ENCODE data around the gene EFNA1. TPM values are rescaled to one million over a fixed set of nuclear protein-coding genes. Genes with fewer than 3 reads are reported as not detected.

The EFNA1 gene
- total and polyA plus RNA-seq, 2 donors (not counting 3 experiments of a cell fraction or from before 2014, with no cell fraction given), result 107 to 289 TPM

DNA sequence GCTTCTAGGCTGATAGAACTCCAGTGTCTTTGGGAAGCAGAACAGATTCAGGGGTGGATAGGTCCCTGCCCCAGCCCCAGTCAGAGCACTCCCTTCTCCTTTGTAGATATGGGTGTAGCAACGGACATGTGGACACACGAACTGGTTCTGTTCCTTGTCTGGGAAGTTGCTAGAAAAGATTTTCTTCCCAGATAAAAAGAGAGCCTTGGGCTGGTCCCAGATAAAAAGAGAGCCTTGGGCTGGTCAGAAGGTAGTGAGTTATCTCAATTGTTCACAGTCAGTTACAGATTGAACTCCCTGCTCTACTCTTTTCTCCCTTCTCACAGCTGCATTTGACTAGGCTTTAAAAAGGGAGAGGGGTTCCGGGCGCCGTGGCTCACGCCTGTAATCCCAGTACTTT, 7.4 kb upstream of the EFNA1 start:
- H3K9me1 ChIP-seq (replicated peaks; ENCODE audit: control insufficient read depth, extremely low read depth, insufficient read depth, low read length), result no peaks in the 10 kb centered on the region
- H3K27me3 ChIP-seq (ENCODE audit: control insufficient read depth in 2 of 2, insufficient read depth in 2 of 2, low read length in 2 of 2), result peaks cover 0 to 4% of the 10 kb centered on the region in 2 experiments
- no peak overlapping the region for H3K27ac ChIP-seq (ENCODE audit: insufficient read depth, low read depth, low read length)
- no peak overlapping the region for H3K4me2 ChIP-seq (ENCODE audit: insufficient read depth, low read length)
- no peak overlapping the region for H3K4me3 ChIP-seq (replicated peaks in 1 of 3; ENCODE audit: insufficient read depth in 1 of 3, low read depth in 1 of 3, low read length in 3 of 3)
- ChIA-PET CTCF (interaction anchor here (2.8 to 13.1 kb wide), 2 partner anchors 28 to 47 kb away, joined by 10 to 97 read pairs; no protein-coding TSS in a partner anchor), POLR2A (no interaction called here)
- H3K9me3 ChIP-seq (replicated peaks; ENCODE audit: control insufficient read depth, insufficient read depth, low read length), result no peaks in the 10 kb centered on the region
- dilution Hi-C loops (cut with MboI; ENCODE audit: extremely low pct_ligation_motif_present, low sequenced_read_pairs) (no loop called here), intact Hi-C loops (cut with micrococcal nuclease) (no loop called here)
- H3K9ac ChIP-seq (replicated peaks; ENCODE audit: extremely low read depth, insufficient read depth, low read length), result no peak overlapping the region
- no peaks in the 10 kb centered on the region for H4K20me1 ChIP-seq (replicated peaks; ENCODE audit: control insufficient read depth, extremely low read depth, insufficient read depth, low read length)
- TF ChIP-seq FOS (IDR thresholded peaks at IDR 0.05; ENCODE audit: borderline replicate concordance, insufficient read depth, low read length) (no peak), GATA2 (IDR thresholded peaks at IDR 0.05; ENCODE audit: insufficient read depth, insufficient read length, low read depth, low read length) (no peak), EZH2 (IDR thresholded peaks at IDR 0.05; ENCODE audit: borderline replicate concordance, low read depth, low read length, severe bottlenecking) (no peak), POLR2A (IDR thresholded peaks at IDR 0.05; ENCODE audit: low read depth, low read length) (no peak), MYC (IDR thresholded peaks at IDR 0.05; ENCODE audit: low read depth, low read length) (no peak), JUN (IDR thresholded peaks at IDR 0.05; ENCODE audit: borderline replicate concordance, insufficient read depth, insufficient read length, low read depth) (no peak), POLR2AphosphoS5 (IDR thresholded peaks at IDR 0.05; ENCODE audit: insufficient read depth, low read depth, low read length) (no peak)
- TF ChIP-seq, protein P1, sequence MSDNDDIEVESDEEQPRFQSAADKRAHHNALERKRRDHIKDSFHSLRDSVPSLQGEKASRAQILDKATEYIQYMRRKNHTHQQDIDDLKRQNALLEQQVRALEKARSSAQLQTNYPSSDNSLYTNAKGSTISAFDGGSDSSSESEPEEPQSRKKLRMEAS (IDR thresholded peaks at IDR 0.05; ENCODE audit: insufficient read depth, insufficient read length), result no peak
- TF ChIP-seq, protein P2, sequence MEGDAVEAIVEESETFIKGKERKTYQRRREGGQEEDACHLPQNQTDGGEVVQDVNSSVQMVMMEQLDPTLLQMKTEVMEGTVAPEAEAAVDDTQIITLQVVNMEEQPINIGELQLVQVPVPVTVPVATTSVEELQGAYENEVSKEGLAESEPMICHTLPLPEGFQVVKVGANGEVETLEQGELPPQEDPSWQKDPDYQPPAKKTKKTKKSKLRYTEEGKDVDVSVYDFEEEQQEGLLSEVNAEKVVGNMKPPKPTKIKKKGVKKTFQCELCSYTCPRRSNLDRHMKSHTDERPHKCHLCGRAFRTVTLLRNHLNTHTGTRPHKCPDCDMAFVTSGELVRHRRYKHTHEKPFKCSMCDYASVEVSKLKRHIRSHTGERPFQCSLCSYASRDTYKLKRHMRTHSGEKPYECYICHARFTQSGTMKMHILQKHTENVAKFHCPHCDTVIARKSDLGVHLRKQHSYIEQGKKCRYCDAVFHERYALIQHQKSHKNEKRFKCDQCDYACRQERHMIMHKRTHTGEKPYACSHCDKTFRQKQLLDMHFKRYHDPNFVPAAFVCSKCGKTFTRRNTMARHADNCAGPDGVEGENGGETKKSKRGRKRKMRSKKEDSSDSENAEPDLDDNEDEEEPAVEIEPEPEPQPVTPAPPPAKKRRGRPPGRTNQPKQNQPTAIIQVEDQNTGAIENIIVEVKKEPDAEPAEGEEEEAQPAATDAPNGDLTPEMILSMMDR (IDR thresholded peaks at IDR 0.05; ENCODE audit: extremely low read depth in 1 of 2, insufficient read depth in 1 of 2, low read depth in 1 of 2, low read length in 2 of 2), result no peak
- H2AFZ ChIP-seq (ENCODE audit: low read depth, low read length), result no peak overlapping the region
- no peak for DNase-seq (ENCODE audit: low read depth, low spot score)
- H3K4me1 ChIP-seq (ENCODE audit: control insufficient read depth, extremely low read depth, insufficient read depth, low read length), result peaks cover 18% of the 10 kb centered on the region
- no TSS peak for BruUV-seq (replicated peaks)
- H3K79me2 ChIP-seq (ENCODE audit: control insufficient read depth, insufficient read depth, low read length), result no peaks in the 10 kb centered on the region
- no peaks in the 10 kb centered on the region for H3K36me3 ChIP-seq (ENCODE audit: control insufficient read depth in 2 of 2, extremely low read depth in 1 of 2, insufficient read depth in 2 of 2, low read length in 2 of 2)
- no peak for FAIRE-seq
